H1 (cell line): Measurements from ENCODE around the gene MRPL34. TPM values are rescaled to one million over a fixed set of nuclear protein-coding genes. Genes with fewer than 3 reads are reported as not detected.

Experiments
- ASH2L ChIP-seq: fragments of 200-600, 300-600 bp; sonication (generic); IDR thresholded peaks from one replicate; pipeline ENCODE4 v1.7.1; 2017; ENCODE audit warnings: low read length
- SUZ12 ChIP-seq: fragments of 200-600 bp; sonication (generic); IDR thresholded peaks from 2 replicates; pipeline ENCODE4 v1.6.1; 2012; ENCODE audit warnings: mild to moderate bottlenecking, inconsistent platforms, low read length, moderate library complexity, mixed read lengths
- polyA plus RNA-seq, 7 experiments: library from polyadenylated mRNA; depleted of rRNA in 3 of 7; stranded (reverse) in 5 of 7; unstranded in 2 of 7; fragments of >200 nt in 5 of 7; fragments of 200-250 nt in 2 of 7; gene quantifications; 1 replicate in 5 of 7; 2 replicates in 1 of 7; 4 replicates in 1 of 7; pipeline versions ENCODE4 v1.2.1 to v1.2.3, GENCODE V29; 2011 to 2013; ENCODE audit warnings: missing spikeins in 2 of 7, mixed read lengths in 2 of 7
- total RNA-seq: library from RNA; stranded (reverse); fragmentation: NEBNext Ultra II Directional; extraction: Animal tissue kit (Norgen Biotek cat#: 25700); gene quantifications from 2 replicates; pipeline ENCODE4 v1.2.1, GENCODE V29; 2021

MRPL34 gene
- total and polyA plus RNA-seq, 2 of the 8 experiments (the other 6 are each of a cell fraction or from before 2014, with no cell fraction given), result 91.9 to 99.6 TPM

DNA sequence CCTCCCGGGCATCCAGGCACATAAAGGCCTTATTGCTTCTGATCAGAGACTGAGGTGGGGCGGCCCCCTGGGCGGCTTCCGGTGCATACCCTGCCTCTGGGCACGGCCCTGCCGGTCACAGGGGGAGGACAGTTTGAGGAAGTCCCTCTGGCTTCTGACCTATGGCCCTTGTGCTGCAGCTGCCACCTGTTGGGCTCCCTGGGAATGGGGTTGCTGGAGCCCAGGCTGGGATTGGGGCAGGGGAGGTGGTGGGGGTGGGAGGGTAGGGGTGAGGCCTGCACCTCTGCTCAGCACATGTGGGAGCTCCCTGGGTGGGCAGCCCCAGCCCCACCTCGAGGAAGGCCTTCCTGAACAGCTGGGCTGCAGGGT is 18.3 kb downstream of the MRPL34 start (continued):
- TF ChIP-seq ASH2L (no peak), SUZ12 (no peak)
